ENCODE results near the gene JAKMIP2.
"Not testable (repeated sequence)": the region's sequence is repeated elsewhere in the genome, so short reads cannot be mapped to it uniquely, and the experiment has no call there.

Gene JAKMIP2

DNA sequence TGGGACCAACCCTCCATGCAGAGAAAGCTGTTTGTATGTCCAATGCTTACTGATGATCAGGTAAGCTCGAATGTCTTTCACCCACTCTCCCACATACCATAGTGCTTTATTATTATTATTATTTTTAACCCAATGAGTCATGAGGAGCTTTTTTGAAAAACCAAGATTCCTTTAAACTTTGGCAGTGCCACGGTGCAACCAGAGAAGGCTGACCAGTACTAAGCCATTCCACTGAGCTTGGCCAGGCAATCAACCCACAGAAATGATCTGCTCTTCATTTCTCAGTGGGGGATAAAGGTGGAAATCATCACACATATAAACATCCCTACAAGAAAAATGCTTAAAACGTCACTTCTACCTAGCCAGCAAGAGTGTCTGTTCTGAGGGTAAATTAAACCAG is 35.5 kb downstream of the JAKMIP2 start:
- no peak for DNase-seq (ENCODE audit: low read depth, low spot score)

DNA sequence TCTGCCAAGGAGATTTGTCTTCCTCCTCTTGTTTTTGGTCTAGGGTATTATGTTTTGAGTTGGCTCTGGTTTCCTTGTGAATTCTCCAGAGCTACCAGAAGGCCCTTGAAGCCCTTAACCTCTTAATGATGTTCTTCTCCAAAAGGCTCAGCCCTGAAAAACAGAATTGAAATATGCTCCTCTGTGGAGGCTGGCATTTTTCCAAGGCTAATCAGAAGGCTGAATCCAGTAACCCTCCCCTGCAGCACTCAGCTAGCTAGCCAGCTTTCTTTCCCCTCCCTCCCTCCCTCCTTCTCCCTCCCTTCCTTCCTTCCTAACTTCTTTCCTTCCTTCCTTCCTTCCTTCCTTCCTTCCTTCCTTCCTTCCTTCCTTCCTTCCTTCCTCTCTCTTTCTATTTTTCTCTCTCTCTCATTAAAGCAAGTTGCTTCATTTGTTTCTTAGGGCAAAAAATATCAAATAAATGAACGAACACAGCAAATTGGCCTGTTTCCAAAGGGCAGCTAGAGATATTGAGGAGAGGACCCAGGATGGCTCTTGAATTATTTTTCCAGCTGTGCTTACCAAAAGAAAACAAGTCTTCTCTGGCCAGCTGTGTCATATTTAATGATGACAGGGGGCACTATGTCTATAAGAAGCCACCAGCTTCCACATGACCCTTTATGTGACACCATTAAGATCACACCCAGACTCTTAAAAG is 38.7 kb downstream of the JAKMIP2 start:
- no peak for DNase-seq (ENCODE audit: low read depth, low spot score)

GRCh38 chr5:147743012-147743411 is 39.5 kb downstream of the JAKMIP2 start:
- DNase-seq (ENCODE audit: low read depth, low spot score), result no peak

DNA sequence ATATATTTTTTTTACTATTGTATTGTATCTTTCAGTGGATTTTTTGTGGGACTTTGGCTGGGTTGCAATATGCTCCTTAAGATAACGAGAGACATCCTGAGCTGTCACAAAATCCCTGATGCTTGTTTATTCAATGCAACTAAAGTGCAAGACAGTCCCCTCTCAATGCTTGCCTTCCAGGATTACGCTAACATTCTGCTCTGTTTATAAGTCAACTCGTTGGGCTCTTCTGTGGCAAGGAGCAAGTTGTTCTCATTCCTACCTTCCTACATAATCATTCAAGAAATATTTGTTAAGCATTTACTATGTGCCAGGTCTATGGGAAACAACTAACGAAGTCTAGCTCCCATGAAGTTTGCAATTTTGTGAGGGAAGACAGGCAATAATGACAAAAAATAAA is 40.4 kb downstream of the JAKMIP2 start:
- no peak for DNase-seq (ENCODE audit: low read depth, low spot score)

GRCh38 chr5:147740864-147741263 is 41.7 kb downstream of the JAKMIP2 start:
- DNase-seq (ENCODE audit: low read depth, low spot score), result no peak

GRCh38 chr5:147737921-147738320 is 44.6 kb downstream of the JAKMIP2 start:
- no peak for DNase-seq (ENCODE audit: low read depth, low spot score)

DNA sequence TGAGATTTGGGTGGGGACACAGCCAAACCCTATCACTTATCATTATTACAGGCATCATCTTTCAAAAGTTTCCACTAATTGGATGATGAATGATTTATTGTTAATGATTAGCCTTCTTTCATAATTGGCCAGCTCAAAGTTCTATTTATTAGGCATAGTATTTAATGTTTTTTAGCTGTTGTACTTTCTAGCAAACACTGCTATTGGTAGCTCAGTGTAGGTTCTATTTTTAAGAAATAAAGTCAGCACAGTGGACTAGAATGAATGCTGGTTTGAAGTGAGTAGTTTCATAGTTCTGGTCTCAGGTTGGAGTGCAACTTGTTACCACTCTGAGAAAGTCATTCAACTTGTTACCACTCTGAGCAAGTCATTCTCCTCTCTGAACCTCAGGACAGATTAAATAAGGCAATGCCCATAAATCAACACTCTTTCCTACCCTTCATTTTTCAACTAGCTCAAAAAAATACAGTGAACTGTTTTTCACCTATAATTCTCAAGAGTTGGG is 46.9 kb downstream of the JAKMIP2 start:
- no peak for DNase-seq (ENCODE audit: low read depth, low spot score)

- no peak for DNase-seq (ENCODE audit: low read depth, low spot score)
Observed at GRCh38 chr5:147734894-147735293, 47.6 kb downstream of the JAKMIP2 start.

DNA sequence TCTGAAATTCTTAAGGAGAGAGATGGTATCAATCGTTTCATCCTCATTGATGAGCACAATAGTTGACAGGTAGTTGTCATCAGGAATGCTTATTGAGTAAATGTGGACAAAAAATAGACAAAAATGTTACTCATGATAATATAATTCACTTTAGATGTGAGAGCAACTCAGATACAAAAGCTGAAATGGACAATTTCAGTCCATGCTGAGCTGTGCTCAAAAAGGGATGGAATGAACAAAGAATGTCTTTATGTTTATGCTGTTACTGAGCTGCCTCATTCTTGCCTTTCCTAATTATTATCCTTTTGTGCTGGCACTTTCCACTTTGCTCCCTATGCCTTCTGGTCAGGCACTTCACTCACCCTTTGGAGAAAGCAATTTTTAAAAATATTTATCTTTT is 49.5 kb downstream of the JAKMIP2 start:
- DNase-seq (ENCODE audit: low read depth, low spot score), result no peak

GRCh38 chr5:147732291-147732883 is 50.1 kb downstream of the JAKMIP2 start:
- no peak for DNase-seq (ENCODE audit: low read depth, low spot score)

DNA sequence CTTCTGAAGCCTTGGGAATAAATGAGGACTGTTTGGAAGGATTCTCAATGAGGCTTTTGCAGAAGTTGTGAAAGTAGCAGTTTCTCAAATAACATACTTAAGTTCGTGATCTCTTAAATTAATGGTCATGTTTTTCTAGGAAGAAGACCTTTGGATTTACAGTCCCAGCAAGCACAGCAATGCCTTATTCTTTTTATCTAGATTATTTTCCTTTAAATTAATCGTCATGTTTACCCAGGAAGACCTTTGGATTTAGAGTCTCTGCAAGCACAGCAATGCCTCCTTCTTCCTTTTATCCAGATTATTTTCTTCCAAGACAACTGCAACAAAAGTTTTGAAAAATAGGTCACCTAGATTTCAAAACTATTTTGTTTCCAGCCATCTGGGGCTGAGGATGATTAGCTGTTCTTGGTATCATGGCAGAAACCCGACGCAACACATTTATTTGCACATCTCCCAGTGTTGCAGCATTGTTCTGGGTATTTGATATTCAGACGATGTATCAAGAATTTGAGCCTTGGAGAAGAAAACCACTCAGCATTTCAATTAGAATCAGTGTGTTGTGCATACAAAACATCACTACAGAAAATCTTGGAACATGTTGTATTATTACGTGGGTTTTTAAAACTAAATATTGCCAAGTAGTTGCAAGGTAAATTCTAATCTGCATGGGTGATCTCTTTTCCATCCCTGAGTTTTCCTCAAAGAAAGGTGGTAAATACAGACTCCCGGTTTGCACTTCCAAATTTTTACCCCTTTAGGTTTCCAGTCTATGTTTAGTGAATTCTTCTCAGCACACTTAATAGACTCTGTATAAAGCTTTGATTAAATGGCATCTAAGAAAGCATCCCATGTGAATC is 50.9 kb downstream of the JAKMIP2 start:
- DNase-seq (ENCODE audit: low read depth, low spot score), result no peak

GRCh38 chr5:147727200-147727599 is 55.3 kb downstream of the JAKMIP2 start:
- no peak for DNase-seq (ENCODE audit: low read depth, low spot score)

DNA sequence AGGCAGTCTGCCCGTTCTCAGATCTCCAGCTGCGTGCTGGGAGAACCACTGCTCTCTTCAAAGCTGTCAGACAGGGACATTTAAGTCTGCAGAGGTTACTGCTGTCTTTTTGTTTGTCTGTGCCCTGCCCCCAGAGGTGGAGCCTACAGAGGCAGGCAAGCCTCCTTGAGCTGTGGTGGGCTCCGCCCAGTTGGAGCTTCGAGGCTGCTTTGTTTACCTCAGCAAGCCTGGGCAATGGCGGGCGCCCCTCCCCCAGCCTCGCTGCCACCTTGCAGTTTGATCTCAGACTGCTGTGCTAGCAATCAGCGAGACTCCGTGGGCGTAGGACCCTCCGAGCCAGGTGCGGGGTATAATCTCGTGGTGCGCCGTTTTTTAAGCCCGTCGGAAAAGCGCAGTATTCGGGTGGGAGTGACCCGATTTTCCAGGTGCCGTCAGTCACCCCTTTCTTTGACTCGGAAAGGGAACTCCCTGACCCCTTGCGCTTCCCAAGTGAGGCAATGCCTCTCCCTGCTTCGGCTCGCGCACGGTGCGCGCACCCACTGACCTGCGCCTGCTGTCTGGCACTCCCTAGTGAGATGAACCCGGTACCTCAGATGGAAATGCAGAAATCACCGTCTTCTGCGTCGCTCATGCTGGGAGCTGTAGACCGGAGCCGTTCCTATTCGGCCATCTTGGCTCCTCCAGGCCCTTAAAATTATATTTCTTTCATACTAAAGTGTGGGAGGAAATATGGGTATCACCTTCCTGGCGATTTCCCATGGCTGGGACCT is 61.2 kb downstream of the JAKMIP2 start:
- not testable (repeated sequence) for DNase-seq (ENCODE audit: low read depth, low spot score)

DNA sequence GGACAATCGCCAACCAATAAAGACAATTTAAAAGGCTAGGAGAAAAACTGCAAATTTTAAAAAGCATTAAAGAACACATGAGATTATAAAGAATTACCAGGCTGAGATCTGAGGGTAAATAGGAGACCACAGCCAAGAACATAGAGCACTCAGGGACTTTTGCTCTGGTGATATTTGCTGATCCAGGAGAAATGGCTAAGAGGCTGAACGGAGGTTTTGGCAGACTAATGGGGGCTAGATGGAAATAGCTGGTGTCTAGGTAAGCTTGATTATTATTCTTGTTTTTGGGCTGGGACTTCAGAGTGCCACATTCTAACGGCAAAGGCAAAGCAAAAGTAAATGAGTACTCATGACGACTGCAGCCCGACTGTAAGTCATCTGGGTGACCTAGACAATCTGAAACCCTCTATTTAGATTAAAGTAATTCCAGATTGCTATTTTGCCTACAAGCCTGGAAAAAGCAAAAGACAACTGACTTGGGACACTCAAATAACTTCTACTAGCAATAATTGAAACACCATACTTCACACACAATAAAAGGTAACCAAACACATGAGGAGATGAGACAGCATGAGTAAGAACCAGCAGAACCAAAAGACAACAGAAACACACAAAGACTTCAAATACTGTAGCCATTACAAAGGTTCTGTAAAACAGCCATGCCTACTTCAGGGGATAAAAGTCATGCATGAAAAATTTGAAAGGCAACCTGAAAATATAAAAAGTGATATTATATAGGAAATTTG is 68.8 kb downstream of the JAKMIP2 start:
- DNase-seq (ENCODE audit: low read depth, low spot score), result no peak

- no peak for DNase-seq (ENCODE audit: low read depth, low spot score)
Observed at GRCh38 chr5:147712598-147712997, 69.9 kb downstream of the JAKMIP2 start.

DNA sequence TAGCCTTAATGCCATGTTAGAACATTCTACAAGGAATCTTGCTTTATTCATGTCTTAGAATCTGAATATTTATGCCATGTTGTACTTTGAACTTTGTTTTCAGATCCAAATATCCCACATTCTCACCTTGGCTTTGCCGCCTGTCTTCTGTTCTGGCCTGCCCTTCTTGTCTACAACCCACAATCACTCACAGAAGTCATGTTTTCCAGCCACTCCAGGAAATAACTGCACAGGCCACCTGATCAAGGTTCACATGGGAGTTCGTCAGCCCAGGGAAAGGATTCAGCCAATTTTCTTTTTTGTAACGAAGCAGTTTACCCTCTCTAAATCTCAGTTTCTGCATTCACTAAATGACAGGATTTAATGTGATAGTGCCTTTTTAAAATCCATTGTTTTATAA is 70.5 kb downstream of the JAKMIP2 start:
- no peak for DNase-seq (ENCODE audit: low read depth, low spot score)

- DNase-seq (ENCODE audit: low read depth, low spot score), result no peak
Observed at GRCh38 chr5:147711019-147711418, 71.5 kb downstream of the JAKMIP2 start.

GRCh38 chr5:147708708-147709107 is 73.8 kb downstream of the JAKMIP2 start:
- no peak for DNase-seq (ENCODE audit: low read depth, low spot score)

GRCh38 chr5:147704544-147704943 is 78.0 kb downstream of the JAKMIP2 start:
- DNase-seq (ENCODE audit: low read depth, low spot score), result no peak

- no peak for DNase-seq (ENCODE audit: low read depth, low spot score)
Observed at GRCh38 chr5:147701468-147701867, 81.1 kb downstream of the JAKMIP2 start.

DNA sequence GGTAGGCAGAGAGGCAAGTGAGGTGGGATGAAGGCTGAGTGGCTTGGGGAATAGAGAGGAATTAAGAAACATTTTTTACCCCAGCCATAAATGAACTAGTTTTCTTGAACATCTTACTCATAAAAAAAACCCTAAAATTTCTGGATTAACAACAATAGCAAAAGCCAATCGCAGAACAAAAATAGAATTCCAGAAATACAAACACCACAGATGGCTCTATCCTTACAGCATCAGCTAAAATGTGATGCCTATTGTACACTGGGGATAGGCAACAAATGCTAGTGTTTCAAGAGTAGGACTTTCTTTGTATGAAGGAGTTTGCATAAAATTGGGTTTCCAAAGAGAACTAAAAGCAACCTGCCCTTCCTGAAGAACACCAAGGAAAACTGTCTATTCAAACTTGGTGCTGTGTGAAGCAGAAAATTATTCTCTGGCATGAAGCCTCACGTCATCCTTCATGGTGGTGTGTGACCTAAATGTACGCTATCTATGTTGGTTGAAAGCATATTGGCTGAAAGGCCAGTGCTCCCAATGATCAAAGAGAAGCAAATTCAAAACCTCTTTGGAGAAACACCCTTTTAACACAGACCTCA is 82.9 kb downstream of the JAKMIP2 start:
- no peak for DNase-seq (ENCODE audit: low read depth, low spot score)

All from iPS DF 19.7 (cell line).